Effector CD4-positive, alpha-beta T cell (primary cell): Measurements from ENCODE around the gene BANF1.
"Not testable (repeated sequence)": the region's sequence is repeated elsewhere in the genome, so short reads cannot be mapped to it uniquely, and the experiment has no call there.

Experiments
- DNase-seq: peaks from one replicate; pipeline ENCODE4 v3.0.0-alpha.2; 2020

The BANF1 gene

DNA sequence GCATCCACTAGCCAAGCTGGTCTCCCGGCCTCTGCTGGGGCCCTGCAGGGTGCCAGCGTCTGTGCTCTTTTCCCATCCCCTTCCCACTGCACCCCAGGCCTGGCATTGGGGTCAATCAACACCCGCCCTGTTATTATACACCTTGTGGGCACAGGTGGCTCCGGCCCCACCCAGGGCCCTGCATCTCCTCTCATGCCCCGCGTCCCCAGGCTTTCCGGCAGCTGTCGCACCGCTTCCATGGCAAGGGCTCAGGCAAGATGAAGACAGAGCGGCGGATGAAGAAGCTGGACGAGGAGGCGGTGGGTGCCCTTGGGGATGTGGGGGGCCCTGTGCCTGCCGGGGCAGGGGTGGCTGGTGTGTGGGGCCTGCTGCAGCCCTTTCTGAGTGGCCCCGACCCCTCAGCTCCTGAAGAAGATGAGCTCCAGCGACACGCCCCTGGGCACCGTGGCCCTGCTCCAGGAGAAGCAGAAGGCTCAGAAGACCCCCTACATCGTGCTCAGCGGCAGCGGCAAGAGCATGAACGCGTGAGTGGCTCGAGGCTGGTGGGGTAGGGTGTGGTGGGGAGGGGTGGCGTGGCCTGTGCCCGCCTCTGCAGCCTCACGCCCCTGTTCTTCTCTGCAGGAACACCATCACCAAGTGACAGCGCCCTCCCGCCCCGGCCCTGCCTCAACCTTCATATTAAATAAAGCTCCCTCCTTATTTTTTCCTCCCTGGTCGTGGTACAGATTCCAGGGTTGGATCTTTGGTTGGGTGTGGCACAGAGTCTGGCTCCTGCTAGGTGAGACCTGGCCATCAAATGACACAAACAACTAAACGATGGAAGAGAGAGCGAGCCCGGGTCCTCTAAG, 23.7 kb upstream of the BANF1 start:
- no peak for DNase-seq

DNA sequence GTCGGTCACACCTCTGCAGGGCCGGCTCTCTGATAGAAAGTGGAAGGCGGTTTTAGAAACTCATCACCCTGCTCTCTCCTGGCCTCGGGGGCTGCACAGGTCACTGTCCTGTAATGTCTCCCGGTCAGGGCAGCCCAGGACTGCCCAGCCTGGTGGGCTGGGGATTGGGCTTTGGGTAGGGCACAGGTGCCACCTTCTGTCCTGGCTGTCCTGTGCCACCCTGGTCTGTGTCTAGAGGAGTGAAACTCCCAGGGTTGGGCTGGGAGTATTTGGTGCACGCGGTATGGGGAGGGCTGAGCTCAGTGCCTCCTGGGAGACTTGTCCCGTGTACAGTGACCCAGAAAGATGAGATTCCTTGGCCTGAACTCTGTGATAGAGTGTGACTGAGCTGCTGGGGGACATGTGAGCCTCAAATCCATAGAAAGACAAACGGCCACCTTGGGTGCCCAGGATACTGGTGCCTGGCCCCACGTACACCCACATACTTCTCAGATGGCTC, 23.0 kb upstream of the BANF1 start:
- DNase-seq, result no peak

GRCh38 chr11:65981101-65981740, 21.1 kb upstream of the BANF1 start:
- no peak for DNase-seq

GRCh38 chr11:65981972-65982823, 20.1 kb upstream of the BANF1 start:
- DNase-seq, result no peak

DNA sequence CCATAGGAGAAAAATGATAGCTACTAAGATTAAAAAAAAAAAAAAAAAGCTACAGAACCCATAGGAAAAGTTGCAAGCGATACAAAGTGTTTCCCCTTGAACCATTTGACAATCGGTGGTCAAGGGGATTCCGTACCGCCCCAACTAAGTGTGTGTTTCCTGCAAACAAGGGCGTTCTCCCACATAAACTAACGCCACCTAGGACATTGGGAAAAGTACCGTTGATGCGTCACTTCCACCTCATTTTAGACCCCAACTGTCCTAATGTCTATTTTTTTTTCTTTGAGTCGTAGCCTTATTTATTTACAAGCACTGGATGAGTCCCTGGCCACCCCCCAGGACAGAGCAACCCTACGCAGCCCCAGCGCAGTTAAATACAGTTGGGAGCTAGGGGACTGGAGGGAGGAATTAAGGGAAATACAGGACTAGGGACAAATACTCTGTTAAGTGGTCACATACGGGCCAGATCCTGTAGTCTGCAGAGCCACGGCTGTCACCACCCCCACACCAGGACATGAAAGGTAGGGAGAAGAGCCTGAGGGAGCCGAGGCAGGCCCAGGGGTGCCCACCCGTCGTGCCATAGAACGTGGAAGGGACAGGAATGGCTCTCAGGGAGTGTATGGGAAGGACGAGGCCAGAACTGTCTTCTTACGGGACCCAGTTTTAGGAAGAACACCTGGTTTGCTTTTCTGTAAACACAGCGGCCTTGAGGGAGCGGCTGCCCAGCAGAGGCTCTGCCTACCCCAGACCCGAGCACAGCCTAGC, 19.3 kb upstream of the BANF1 start:
- no peak for DNase-seq

DNA sequence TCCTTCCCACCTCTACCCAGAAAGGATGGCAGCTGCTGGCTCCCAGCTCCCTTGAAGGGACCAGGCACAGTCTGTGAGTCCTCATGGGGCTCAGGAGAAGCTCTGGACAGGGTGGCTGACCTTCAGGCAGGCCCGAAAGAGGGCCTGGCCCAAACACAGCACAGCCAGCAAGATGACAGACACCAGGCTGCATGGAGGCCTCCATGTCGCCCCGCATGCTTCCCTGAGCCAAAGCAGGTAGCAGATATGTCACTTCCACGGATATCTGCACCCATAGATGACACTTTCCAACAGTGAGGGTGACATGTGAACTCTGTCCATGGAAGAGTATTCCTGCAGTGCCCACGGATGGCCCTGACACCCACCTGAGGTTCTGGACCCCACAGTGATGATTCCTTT, 18.7 kb upstream of the BANF1 start:
- no peak for DNase-seq

DNA sequence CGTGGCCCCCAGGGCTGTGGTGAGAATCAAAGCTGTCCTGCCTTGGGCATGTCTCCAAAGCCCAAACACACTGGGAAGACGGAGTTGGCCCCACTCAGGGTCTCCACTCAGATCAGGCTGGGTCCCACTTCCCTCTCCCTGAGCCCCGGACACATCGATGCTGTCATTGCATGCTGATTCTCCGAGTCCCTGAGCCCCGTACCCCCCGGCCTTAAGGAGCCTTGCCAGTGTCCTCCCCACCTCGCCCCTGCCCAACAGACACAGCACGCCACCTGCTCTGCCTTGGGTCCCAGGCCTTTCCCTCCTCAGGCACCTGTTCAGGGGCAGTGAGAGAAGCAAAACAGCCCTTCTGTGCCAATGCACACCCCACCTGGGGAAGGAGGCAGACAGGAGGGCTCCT, 15.0 kb upstream of the BANF1 start:
- no peak for DNase-seq

GRCh38 chr11:65988791-65989592, 13.3 kb upstream of the BANF1 start:
- DNase-seq, result peak; percentile 92

DNA sequence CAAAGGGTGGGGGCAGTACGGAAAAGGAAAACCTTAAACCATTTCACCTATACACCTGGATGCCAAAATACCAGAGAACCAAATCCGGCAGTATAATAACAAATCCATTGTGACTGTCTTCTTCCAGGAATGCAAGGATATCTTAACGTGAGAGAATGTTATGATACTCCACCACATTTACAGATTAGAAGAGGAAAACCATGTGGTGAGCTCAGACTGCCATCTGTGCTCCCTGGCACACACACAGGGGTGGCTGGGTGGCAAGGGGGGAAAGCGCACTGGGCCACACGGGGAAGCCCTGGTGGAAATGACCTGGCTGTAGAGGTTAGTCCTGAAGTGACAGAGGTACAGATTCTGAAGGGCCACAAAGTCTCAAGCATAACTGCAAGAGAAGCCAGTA, 10.2 kb upstream of the BANF1 start:
- DNase-seq, result no peak

- no peak for DNase-seq
Observed at GRCh38 chr11:65997286-65997685, 5.0 kb upstream of the BANF1 start.

- no peak for DNase-seq
Observed at GRCh38 chr11:66002648-66003225, 434 bp downstream of the BANF1 start.

DNA sequence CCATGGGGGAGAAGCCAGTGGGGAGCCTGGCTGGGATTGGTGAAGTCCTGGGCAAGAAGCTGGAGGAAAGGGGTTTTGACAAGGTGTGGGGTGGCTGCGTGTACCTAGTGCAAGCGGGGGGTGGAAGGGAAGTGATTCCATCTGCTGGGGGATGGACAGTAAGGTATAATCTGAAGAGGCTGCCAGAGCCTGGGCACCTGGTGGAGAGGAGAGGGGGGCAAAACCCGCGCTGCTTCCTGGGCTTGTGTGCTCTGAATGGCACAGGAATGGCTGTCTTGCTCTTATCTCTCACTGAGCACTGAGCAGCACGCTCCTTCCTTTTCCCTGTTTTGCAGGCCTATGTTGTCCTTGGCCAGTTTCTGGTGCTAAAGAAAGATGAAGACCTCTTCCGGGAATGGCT, 988 bp downstream of the BANF1 start:
- DNase-seq, result no peak

DNA sequence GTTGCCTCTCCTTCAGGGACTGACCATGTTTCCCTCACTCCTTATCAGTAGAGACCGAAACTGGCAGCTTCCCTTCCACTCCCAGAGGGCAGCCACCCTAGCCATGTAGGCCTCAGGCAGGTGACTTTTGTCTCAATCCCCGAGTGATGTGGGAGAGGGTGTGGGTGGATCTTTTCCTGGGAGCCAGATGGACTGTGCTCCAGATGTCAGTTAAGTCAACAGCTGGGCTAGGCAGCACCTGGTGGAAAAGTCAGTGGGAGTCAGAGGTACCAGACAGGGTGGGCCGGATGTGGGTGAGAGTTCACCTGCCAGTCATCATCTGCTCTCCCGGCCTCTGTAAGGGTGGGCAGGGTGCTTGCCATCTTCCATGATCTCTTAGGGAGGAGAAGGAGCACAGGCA, 1.9 kb downstream of the BANF1 start:
- no peak for DNase-seq

DNA sequence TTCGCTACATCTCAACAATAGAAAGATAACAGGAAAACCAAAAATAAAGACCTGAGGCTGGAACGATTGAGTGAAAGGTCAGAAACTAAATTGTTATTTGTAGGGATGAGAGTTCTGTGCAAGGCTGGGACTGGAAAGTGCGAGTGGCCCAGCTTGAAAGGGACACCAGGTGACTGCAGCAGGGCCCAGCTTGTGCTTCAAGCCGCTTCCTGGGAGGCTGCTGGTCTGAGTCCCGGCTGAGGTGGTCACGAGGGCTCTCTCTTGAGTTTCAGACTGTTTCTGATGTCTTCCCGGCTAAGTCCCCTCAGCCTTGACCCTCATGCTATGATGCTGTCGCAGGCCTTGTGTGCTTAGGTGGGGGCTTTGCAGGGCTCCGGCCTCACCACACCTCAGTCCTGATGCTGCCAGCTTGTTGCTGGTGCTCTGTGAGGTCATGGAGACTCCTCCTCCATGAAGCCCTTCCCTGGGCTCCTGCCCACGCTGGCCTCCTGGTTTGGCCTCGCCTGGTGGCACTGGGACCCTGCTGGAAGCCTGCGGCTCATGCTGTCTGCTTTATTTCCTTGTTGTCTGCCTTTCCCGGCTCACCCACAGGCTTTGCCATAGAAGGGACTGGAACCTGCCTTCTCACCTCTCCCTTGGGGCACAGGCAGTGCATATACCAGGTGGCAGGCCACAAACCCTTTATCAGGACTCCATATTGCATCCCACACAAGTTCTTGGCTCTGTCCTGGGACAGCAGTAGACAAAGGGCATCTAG, 4.0 kb downstream of the BANF1 start:
- DNase-seq, result no peak

GRCh38 chr11:66006891-66007176, 4.5 kb downstream of the BANF1 start:
- no peak for DNase-seq

DNA sequence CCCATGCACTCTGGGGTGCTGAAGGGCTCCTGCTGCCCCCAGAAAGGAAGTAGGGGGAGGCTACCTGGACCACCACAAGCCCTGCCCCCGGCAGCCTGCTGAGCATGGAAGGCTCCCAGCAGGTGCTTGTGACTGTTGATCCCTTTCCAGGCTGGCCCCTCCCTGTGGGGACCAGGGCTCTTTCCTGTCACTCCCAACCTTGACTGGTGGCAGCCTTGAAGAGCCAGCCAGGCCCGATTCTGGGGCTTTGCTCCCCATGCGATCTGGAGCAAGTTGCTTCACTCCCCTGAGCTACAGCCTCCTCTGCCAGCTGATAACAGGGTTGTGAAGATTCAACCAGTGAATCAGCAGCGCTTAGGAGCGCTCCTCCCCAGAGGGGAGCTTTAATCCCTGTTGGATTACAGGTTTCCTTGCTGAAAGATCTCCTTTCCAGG, 4.9 kb downstream of the BANF1 start:
- no peak for DNase-seq

DNA sequence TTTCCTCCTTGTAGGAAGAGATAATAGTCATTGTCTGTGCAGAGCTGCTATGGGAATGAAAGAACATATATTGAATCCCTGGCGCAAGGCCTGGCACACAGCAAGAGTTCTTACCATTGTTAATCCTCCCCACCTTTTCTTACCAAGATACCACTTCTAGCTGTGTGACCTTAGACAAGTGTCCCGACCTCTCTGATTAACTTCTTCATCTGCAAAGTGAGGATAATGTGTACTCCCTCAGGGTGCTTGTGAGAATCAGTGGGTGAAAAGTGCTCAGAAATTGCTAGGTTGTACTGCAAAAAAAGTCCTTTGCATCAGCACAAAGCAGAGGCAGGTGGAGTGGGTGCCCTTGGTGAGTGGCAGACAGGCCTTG, 5.8 kb downstream of the BANF1 start:
- DNase-seq, result no peak

- DNase-seq, result no peak
Observed at GRCh38 chr11:66008468-66009101, 6.3 kb downstream of the BANF1 start.

DNA sequence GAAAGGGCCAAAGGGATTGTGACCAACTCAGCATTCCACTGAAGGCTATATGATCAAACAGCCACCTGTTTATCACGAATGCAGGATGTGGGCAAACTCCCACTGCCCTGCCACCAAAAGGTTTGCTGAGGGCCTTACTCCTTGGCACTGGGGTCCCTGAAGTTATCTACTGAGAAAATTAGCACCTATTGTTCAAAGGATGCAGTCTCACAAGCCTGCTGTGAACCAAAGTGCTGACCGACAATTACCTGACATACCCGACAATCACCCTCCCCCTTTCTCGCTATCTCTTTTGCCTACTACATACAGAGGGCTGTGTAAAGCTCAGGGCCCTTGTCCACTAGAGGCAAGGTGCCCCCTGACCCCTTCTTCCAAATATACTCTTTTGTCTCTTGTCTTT, 7.7 kb downstream of the BANF1 start:
- DNase-seq, result not testable (repeated sequence)

GRCh38 chr11:66011239-66011784, 9.0 kb downstream of the BANF1 start:
- DNase-seq, result no peak
